Fibroblast of lung (primary cell): ENCODE measurements around the gene GPR42. TPM values are rescaled to one million over a fixed set of nuclear protein-coding genes. Genes with fewer than 3 reads are reported as not detected.

ENCODE experiments used
- DNase-seq, 2 donors: peaks; one replicate each; pipeline versions ENCODE4 v3.0.0 to v3.0.0-alpha.2; 2010; ENCODE audit warnings: low read depth in 2 of 2
- H2AFZ ChIP-seq: 2 replicates; pipeline ENCODE4 v1.5.1; 2012; ENCODE audit warnings: low read length, control low read depth, inconsistent platforms
- H3K27ac ChIP-seq: 2 replicates; pipeline ENCODE4 v1.5.1; 2011; ENCODE audit warnings: low read length, control low read depth; ENCODE audit not compliant: insufficient read depth
- H3K27me3 ChIP-seq: 2 replicates; pipeline ENCODE4 v1.5.1; 2011; ENCODE audit warnings: mild to moderate bottlenecking, low read length; ENCODE audit not compliant: control insufficient read depth, insufficient read depth
- H3K36me3 ChIP-seq: 2 replicates; pipeline ENCODE4 v1.5.1; 2011; ENCODE audit warnings: low read length; ENCODE audit not compliant: control insufficient read depth, insufficient read depth
- H3K4me1 ChIP-seq: 2 replicates; pipeline ENCODE4 v1.5.1; 2011; ENCODE audit warnings: low read length; ENCODE audit not compliant: control insufficient read depth, insufficient read depth; ENCODE audit errors: extremely low read depth
- H3K4me2 ChIP-seq: 2 replicates; pipeline ENCODE4 v1.5.1; 2011; ENCODE audit warnings: low read length, control low read depth; ENCODE audit not compliant: insufficient read depth; ENCODE audit errors: extremely low read depth
- H3K4me3 ChIP-seq, 4 experiments: fragments of 200-600 bp in 1 of 4; sonication (generic) in 1 of 4; replicated peaks in 1 of 4; 2 replicates each; pipeline ENCODE4 v1.5.1; 2011 to 2016; ENCODE audit warnings: low read length in 4 of 4, low read depth in 3 of 4, mild to moderate bottlenecking in 3 of 4, control low read depth in 2 of 4, inconsistent platforms in 1 of 4, mixed read lengths in 1 of 4; ENCODE audit not compliant: insufficient read depth in 1 of 4; ENCODE audit errors: control extremely low read depth in 1 of 4
- H3K79me2 ChIP-seq: 2 replicates; pipeline ENCODE4 v1.5.1; 2012; ENCODE audit warnings: mild to moderate bottlenecking, low read length, inconsistent platforms; ENCODE audit not compliant: control insufficient read depth, insufficient read depth
- H3K9ac ChIP-seq: 2 replicates; pipeline ENCODE4 v1.5.1; 2011; ENCODE audit warnings: mild to moderate bottlenecking, low read length, control low read depth; ENCODE audit not compliant: insufficient read depth
- H3K9me3 ChIP-seq: 2 replicates; pipeline ENCODE4 v1.5.1; 2012; ENCODE audit warnings: low read depth, low read length; ENCODE audit not compliant: control insufficient read depth, insufficient read depth
- H4K20me1 ChIP-seq: 2 replicates; pipeline ENCODE4 v1.5.1; 2011; ENCODE audit warnings: low read length; ENCODE audit not compliant: control insufficient read depth, insufficient read depth; ENCODE audit errors: extremely low read depth
- CTCF ChIP-seq, 2 donors: IDR thresholded peaks in 1 of 2; conservative IDR thresholded peaks in 1 of 2; 1 replicate in 1 of 2; 2 replicates in 1 of 2; pipeline ENCODE4 v1.5.1; 2011 to 2012; ENCODE audit warnings: low read length in 2 of 2, control low read depth in 1 of 2, inconsistent platforms in 1 of 2, low read depth in 1 of 2, mild to moderate bottlenecking in 1 of 2
- EZH2 ChIP-seq: IDR thresholded peaks from 2 replicates; pipeline ENCODE4 v1.5.1; 2012; ENCODE audit warnings: low read length, control low read depth, mild to moderate bottlenecking; ENCODE audit errors: missing control alignments
- polyA plus RNA-seq, 2 donors: library from polyadenylated mRNA; depleted of rRNA in 1 of 2; stranded (reverse) in 1 of 2; unstranded in 1 of 2; fragments of >200 nt; gene quantifications; 2 replicates each; pipeline ENCODE4 v1.2.1, GENCODE V29; 2011 to 2012; ENCODE audit warnings: missing spikeins in 1 of 2
- total RNA-seq: library from RNA; depleted of rRNA; stranded (reverse); fragments of >200 nt; gene quantifications from 2 replicates; pipeline ENCODE4 v1.2.1, GENCODE V29; 2014

Gene GPR42
- total and polyA plus RNA-seq, 2 donors (not counting 1 experiment from before 2014, with no cell fraction given), result not detected

GRCh38 chr19:35330475-35330874, 40.4 kb upstream of the GPR42 start:
- Histone ChIP-seq H3K4me3 (no peak overlapping the region), H3K4me1 (no peaks in the 10 kb centered on the region), H2AFZ (no peak overlapping the region), H4K20me1 (no peaks in the 10 kb centered on the region), H3K79me2 (no peaks in the 10 kb centered on the region), H3K36me3 (no peaks in the 10 kb centered on the region), H3K27me3 (no peaks in the 10 kb centered on the region), H3K27ac (no peak overlapping the region), H3K4me2 (no peak overlapping the region), H3K9ac (no peak overlapping the region), H3K9me3 (no peaks in the 10 kb centered on the region)
- no peak for TF ChIP-seq CTCF (conservative IDR thresholded peaks at IDR 0.05 in 1 of 2, IDR thresholded peaks at IDR 0.05 in 1 of 2; ENCODE audit: low read depth in 1 of 2, low read length in 2 of 2)
- no peak for TF ChIP-seq EZH2
- no peak for DNase-seq

GRCh38 chr19:35331551-35332214, 39.2 kb upstream of the GPR42 start:
- Histone ChIP-seq H3K4me1 (no peaks in the 10 kb centered on the region), H3K27me3 (no peaks in the 10 kb centered on the region), H3K36me3 (no peaks in the 10 kb centered on the region), H3K9me3 (no peaks in the 10 kb centered on the region), H2AFZ (no peak overlapping the region), H3K79me2 (no peaks in the 10 kb centered on the region), H4K20me1 (no peaks in the 10 kb centered on the region), H3K27ac (no peak overlapping the region), H3K9ac (no peak overlapping the region), H3K4me2 (no peak overlapping the region), H3K4me3 (no peak overlapping the region)
- DNase-seq, result no peak
- TF ChIP-seq CTCF (conservative IDR thresholded peaks at IDR 0.05 in 1 of 2, IDR thresholded peaks at IDR 0.05 in 1 of 2; ENCODE audit: low read depth in 1 of 2, low read length in 2 of 2) (no peak), EZH2 (no peak)

GRCh38 chr19:35332817-35333216, 38.1 kb upstream of the GPR42 start:
- no peaks in the 10 kb centered on the region for H3K9me3 ChIP-seq
- H3K79me2 ChIP-seq, result no peaks in the 10 kb centered on the region
- DNase-seq, result no peak
- no peaks in the 10 kb centered on the region for H4K20me1 ChIP-seq
- TF ChIP-seq EZH2 (no peak), CTCF (conservative IDR thresholded peaks at IDR 0.05 in 1 of 2, IDR thresholded peaks at IDR 0.05 in 1 of 2; ENCODE audit: low read depth in 1 of 2, low read length in 2 of 2) (no peak)
- no peak overlapping the region for H3K4me2 ChIP-seq
- no peaks in the 10 kb centered on the region for H3K27me3 ChIP-seq
- no peak overlapping the region for H2AFZ ChIP-seq
- no peaks in the 10 kb centered on the region for H3K36me3 ChIP-seq
- no peak overlapping the region for H3K9ac ChIP-seq
- no peak overlapping the region for H3K4me3 ChIP-seq
- no peaks in the 10 kb centered on the region for H3K4me1 ChIP-seq
- H3K27ac ChIP-seq, result no peak overlapping the region
